Panc1 (cell line): ENCODE results near the gene STX1A. TPM values are rescaled to one million over a fixed set of nuclear protein-coding genes. Genes with fewer than 3 reads are reported as not detected.

Experiments used
- ATAC-seq: fragments of 200-7000 bp; cut with Tn5 transposase; 2 replicates; pipeline ENCODE4 v1.9.1; 2020; ENCODE audit warnings: mild to moderate bottlenecking, moderate library complexity
- BruUV-seq: library from RNA; stranded (reverse); fragments of 400-500 nt; replicated peaks from 2 replicates; lab custom pipeline; 2021; lab: Mats Ljungman, UMichigan
- CTCF ChIA-PET: fragments of 300-600 bp; sonication (Branson Sonifier 250); formaldehyde crosslinking; loops from one replicate; lab custom pipeline; 2022; ENCODE audit warnings: antibody characterized with exemption; lab: Charles Lee
- POLR2A ChIA-PET: fragments of 300-600 bp; sonication (Branson Sonifier 250); formaldehyde crosslinking; loops from one replicate; lab custom pipeline; 2022; ENCODE audit warnings: antibody characterized with exemption; lab: Charles Lee
- DNase-seq: peaks from one replicate; pipeline ENCODE4 v3.0.0-alpha.2; 2010; ENCODE audit warnings: low read depth, low spot score
- H3K27ac ChIP-seq: 2 replicates; pipeline ENCODE4 v1.5.1; 2011; ENCODE audit warnings: mild to moderate bottlenecking, low read length, inconsistent platforms
- H3K27me3 ChIP-seq: fragments of 200-500 bp; sonication (Bioruptor generic); 2 replicates; pipeline ENCODE4 v1.6.0; 2014; ENCODE audit warnings: low read length, inconsistent platforms; ENCODE audit not compliant: control insufficient read depth, insufficient read depth
- H3K36me3 ChIP-seq: fragments of 200-500 bp; sonication (Bioruptor generic); 2 replicates; pipeline ENCODE4 v1.5.1; 2014; ENCODE audit warnings: inconsistent platforms, mild to moderate bottlenecking, low read length, moderate library complexity; ENCODE audit not compliant: control insufficient read depth, insufficient read depth
- H3K4me1 ChIP-seq: 2 replicates; pipeline ENCODE4 v1.5.1; 2011; ENCODE audit warnings: inconsistent platforms, mild to moderate bottlenecking, low read length, moderate library complexity; ENCODE audit not compliant: control insufficient read depth, insufficient read depth
- H3K4me3 ChIP-seq, 2 experiments: 2 replicates each; pipeline ENCODE4 v1.5.1; 2011 to 2012; ENCODE audit warnings: low read depth in 2 of 2, low read length in 2 of 2, mild to moderate bottlenecking in 2 of 2, inconsistent platforms in 1 of 2, moderate library complexity in 1 of 2
- H3K9me3 ChIP-seq: fragments of 200-500 bp; sonication (Bioruptor generic); 2 replicates; pipeline ENCODE4 v1.5.1; 2014; ENCODE audit warnings: low read depth, mild to moderate bottlenecking, inconsistent platforms, low read length, moderate library complexity; ENCODE audit not compliant: control insufficient read depth, insufficient read depth
- POLR2AphosphoS5 ChIP-seq: IDR thresholded peaks from 2 replicates; pipeline ENCODE4 v1.6.1; 2012; ENCODE audit warnings: mild to moderate bottlenecking, low read depth, low read length, moderate library complexity
- SIN3A ChIP-seq: IDR thresholded peaks from 2 replicates; pipeline ENCODE4 v1.6.1; 2012; ENCODE audit warnings: low read depth, mild to moderate bottlenecking, low read length, moderate library complexity, borderline replicate concordance; ENCODE audit not compliant: insufficient read depth
- TCF7L2 ChIP-seq: IDR thresholded peaks from 2 replicates; pipeline ENCODE4 v1.6.1; 2011; ENCODE audit warnings: mild to moderate bottlenecking, low read depth, low read length, inconsistent platforms
- in situ Hi-C: cut with HindIII; loops from 2 replicates; pipeline ENCODE4 v1.10.0; 2016; ENCODE audit warnings: low sequenced_read_pairs, low pct_unique_long_range_greater_than_20kb
- intact Hi-C: fragments of 100-400 bp; cut with micrococcal nuclease; formaldehyde crosslinking; loops from one replicate; pipeline ENCODE4 v1.10.0; 2022; ENCODE audit not compliant: unreplicated experiment
- total RNA-seq: library from RNA; stranded (reverse); gene quantifications from one replicate; pipeline ENCODE4 v1.2.1, GENCODE V29; 2021; ENCODE audit not compliant: unreplicated experiment
- TF ChIP-seq, protein P1 (sequence below), 2 experiments: IDR thresholded peaks; 2 replicates each; pipeline ENCODE4 v1.6.1; 2011 to 2012; ENCODE audit warnings: low read depth in 2 of 2, control low read depth in 1 of 2, low read length in 1 of 2, mild to moderate bottlenecking in 1 of 2, moderate library complexity in 1 of 2; ENCODE audit not compliant: insufficient read depth in 1 of 2
- TF ChIP-seq, protein P2 (sequence below): fragments of 450-650 bp; IDR thresholded peaks from 2 replicates; pipeline ENCODE4 v1.5.1; 2017; ENCODE audit warnings: mild to moderate bottlenecking

The STX1A gene
- total RNA-seq, 1 experiment from 2014 or later, result 80.9 TPM

DNA sequence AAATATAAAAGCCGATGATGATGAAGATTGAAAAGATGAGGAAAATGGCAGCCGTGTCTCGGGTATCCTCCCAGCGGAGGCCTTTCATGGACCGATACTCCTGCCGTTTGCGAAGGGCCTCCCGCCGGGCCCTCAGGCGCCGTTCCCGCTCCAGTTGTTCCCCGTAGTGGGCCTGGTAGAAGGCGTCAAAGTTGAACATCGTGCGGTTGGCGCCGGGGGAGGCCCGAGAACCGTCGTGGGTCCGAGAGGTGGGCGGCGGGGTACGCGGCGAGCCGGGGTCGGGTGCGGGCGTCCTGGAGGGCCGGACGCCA is 36.8 kb downstream of the STX1A start (continued):
- TF ChIP-seq, protein P1, sequence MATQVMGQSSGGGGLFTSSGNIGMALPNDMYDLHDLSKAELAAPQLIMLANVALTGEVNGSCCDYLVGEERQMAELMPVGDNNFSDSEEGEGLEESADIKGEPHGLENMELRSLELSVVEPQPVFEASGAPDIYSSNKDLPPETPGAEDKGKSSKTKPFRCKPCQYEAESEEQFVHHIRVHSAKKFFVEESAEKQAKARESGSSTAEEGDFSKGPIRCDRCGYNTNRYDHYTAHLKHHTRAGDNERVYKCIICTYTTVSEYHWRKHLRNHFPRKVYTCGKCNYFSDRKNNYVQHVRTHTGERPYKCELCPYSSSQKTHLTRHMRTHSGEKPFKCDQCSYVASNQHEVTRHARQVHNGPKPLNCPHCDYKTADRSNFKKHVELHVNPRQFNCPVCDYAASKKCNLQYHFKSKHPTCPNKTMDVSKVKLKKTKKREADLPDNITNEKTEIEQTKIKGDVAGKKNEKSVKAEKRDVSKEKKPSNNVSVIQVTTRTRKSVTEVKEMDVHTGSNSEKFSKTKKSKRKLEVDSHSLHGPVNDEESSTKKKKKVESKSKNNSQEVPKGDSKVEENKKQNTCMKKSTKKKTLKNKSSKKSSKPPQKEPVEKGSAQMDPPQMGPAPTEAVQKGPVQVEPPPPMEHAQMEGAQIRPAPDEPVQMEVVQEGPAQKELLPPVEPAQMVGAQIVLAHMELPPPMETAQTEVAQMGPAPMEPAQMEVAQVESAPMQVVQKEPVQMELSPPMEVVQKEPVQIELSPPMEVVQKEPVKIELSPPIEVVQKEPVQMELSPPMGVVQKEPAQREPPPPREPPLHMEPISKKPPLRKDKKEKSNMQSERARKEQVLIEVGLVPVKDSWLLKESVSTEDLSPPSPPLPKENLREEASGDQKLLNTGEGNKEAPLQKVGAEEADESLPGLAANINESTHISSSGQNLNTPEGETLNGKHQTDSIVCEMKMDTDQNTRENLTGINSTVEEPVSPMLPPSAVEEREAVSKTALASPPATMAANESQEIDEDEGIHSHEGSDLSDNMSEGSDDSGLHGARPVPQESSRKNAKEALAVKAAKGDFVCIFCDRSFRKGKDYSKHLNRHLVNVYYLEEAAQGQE (IDR thresholded peaks at IDR 0.05; ENCODE audit: insufficient read depth in 1 of 2, low read depth in 2 of 2, low read length in 1 of 2), result no peak

DNA sequence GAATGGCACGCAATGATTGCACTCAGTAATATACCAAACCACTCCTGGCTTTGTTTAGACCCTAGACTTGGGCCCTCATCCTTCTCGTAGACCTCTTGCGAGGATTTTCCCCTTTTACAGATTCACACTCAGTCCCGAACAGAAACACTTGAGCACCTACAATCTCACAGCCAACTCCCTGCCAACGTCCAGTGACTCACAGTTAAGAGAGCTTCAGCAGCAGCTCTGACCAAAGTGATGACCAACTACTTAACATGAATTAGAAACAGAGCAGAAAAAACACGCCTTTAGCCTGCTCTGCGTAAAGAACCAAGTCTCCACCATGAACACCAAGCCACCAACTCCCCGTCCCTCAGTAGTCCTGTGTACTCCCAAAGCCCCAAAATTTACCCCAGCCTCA is 38.4 kb downstream of the STX1A start:
- POLR2A ChIA-PET, result interaction anchor here (0.6 kb wide), 1 partner anchor 153 kb away, joined by 6 read pairs; no protein-coding TSS in a partner anchor
- H3K9me3 ChIP-seq, result no peaks in the 10 kb centered on the region

DNA sequence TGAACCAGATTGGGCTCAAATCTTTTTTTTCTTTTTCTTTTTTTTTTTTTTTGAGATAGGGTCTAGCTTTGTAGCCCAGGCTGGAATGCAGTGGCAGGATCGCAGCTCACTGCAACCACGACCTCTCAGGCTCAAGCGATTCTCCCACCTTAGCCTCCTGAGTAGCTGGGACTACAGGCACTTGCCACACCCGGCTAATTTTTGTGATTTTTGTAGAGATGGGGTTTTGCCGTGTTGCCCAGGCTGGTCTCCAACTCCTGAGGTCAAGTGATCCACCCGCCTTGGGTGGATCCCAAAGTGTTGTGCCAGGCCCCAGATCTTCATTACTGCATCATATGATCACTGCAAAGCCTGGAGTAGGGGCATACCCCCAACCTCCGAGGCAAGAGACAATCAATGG is 39.0 kb downstream of the STX1A start:
- no peak for TF ChIP-seq SIN3A
- TF ChIP-seq TCF7L2, result no peak
- TF ChIP-seq, protein P1 (IDR thresholded peaks at IDR 0.05; ENCODE audit: insufficient read depth in 1 of 2, low read depth in 2 of 2, low read length in 1 of 2), result no peak
- no peak for TF ChIP-seq POLR2AphosphoS5
- TF ChIP-seq, protein P2, sequence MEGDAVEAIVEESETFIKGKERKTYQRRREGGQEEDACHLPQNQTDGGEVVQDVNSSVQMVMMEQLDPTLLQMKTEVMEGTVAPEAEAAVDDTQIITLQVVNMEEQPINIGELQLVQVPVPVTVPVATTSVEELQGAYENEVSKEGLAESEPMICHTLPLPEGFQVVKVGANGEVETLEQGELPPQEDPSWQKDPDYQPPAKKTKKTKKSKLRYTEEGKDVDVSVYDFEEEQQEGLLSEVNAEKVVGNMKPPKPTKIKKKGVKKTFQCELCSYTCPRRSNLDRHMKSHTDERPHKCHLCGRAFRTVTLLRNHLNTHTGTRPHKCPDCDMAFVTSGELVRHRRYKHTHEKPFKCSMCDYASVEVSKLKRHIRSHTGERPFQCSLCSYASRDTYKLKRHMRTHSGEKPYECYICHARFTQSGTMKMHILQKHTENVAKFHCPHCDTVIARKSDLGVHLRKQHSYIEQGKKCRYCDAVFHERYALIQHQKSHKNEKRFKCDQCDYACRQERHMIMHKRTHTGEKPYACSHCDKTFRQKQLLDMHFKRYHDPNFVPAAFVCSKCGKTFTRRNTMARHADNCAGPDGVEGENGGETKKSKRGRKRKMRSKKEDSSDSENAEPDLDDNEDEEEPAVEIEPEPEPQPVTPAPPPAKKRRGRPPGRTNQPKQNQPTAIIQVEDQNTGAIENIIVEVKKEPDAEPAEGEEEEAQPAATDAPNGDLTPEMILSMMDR, result no peak
- ATAC-seq, result no peak
- Histone ChIP-seq H3K36me3 (no peaks in the 10 kb centered on the region; the same call in 1 of the 2 replicates), H3K27ac (no peak overlapping the region; the same call in 1 of the 2 replicates), H3K4me3 (no peak overlapping the region), H3K27me3 (no peaks in the 10 kb centered on the region), H3K4me1 (peaks cover 25% of the 10 kb centered on the region), H3K9me3 (no peaks in the 10 kb centered on the region)
- in situ Hi-C loops, result no loop called here
- no peak for DNase-seq
- no TSS peak for BruUV-seq
- intact Hi-C loops, result no loop called here
- CTCF ChIA-PET, result no interaction called here
- POLR2A ChIA-PET, result interaction anchor here (0.6 kb wide), 1 partner anchor 154 kb away, joined by 6 read pairs; no protein-coding TSS in a partner anchor

More for the DNA sequence above, 38.4 kb downstream of the STX1A start:
- BruUV-seq, result no TSS peak
- no peak for DNase-seq
- H3K36me3 ChIP-seq, result no peaks in the 10 kb centered on the region; the same call in 1 of the 2 replicates
- no peak for TF ChIP-seq POLR2AphosphoS5
- no peak for TF ChIP-seq SIN3A
- TF ChIP-seq TCF7L2, result no peak
- intact Hi-C loops (no loop called here), in situ Hi-C loops (no loop called here)
- CTCF ChIA-PET, result interaction anchor here (0.6 kb wide), 1 partner anchor 57 kb away, joined by 4 read pairs; the partner anchor contains the start of gene ABHD11
- H3K27me3 ChIP-seq, result no peaks in the 10 kb centered on the region
- H3K27ac ChIP-seq, result peak overlapping the region; percentile 18
- peak overlapping the region; percentile 66 to 91; a peak in 3 of 4 replicates for H3K4me3 ChIP-seq
- H3K4me1 ChIP-seq, result peaks cover 25% of the 10 kb centered on the region
- no peak for ATAC-seq
